Memory B cell (primary cell): ENCODE measurements around the gene TLE4.
A peak's percentile ranks its signal among the peaks of the same experiment; 100 is the strongest.
"Not testable (repeated sequence)": the region's sequence is repeated elsewhere in the genome, so short reads cannot be mapped to it uniquely, and the experiment has no call there.

ENCODE experiments used
- ATAC-seq: fragments of 150-1000 bp; cut with Tn5 transposase; 2 replicates; pipeline ENCODE4 v1.10.0; 2021; ENCODE audit warnings: low read depth, mild to moderate bottlenecking, moderate library complexity
- DNase-seq, 2 donors: peaks; one replicate each; pipeline ENCODE4 v3.0.0; 2022; ENCODE audit warnings: low spot score in 2 of 2
- H3K27ac Mint-ChIP-seq: one replicate; pipeline ENCODE4 v1.8.0; 2022; ENCODE audit warnings: mild to moderate bottlenecking, moderate library complexity, mixed read lengths
- H3K27me3 Mint-ChIP-seq: one replicate; pipeline ENCODE4 v1.8.0; 2022; ENCODE audit warnings: mixed read lengths
- H3K36me3 Mint-ChIP-seq: one replicate; pipeline ENCODE4 v1.8.0; 2022; ENCODE audit warnings: mild to moderate bottlenecking, mixed read lengths
- H3K4me1 Mint-ChIP-seq: one replicate; pipeline ENCODE4 v1.8.0; 2022; ENCODE audit warnings: mixed read lengths
- H3K4me3 Mint-ChIP-seq: one replicate; pipeline ENCODE4 v1.8.0; 2022; ENCODE audit warnings: mild to moderate bottlenecking, moderate library complexity, mixed read lengths
- H3K9me3 Mint-ChIP-seq: one replicate; pipeline ENCODE4 v1.8.0; 2022; ENCODE audit warnings: mixed read lengths

The TLE4 gene

GRCh38 chr9:79621916-79622575, 50.3 kb downstream of the TLE4 start:
- DNase-seq (no peak), ATAC-seq (no peak)
- H3K4me1 Mint-ChIP-seq = peaks cover 25% of the 10 kb centered on the region
- peaks cover 3% of the 10 kb centered on the region for H3K36me3 Mint-ChIP-seq
- no peak overlapping the region for H3K4me3 Mint-ChIP-seq
- no peaks in the 10 kb centered on the region for H3K27me3 Mint-ChIP-seq
- no peak overlapping the region for H3K27ac Mint-ChIP-seq
- H3K9me3 Mint-ChIP-seq = peaks cover 1% of the 10 kb centered on the region

- Mint-ChIP-seq H3K4me3 (peak overlapping the region; percentile 62), H3K9me3 (peaks cover 1% of the 10 kb centered on the region), H3K4me1 (peaks cover 25% of the 10 kb centered on the region), H3K27ac (peak overlapping the region; percentile 4), H3K36me3 (peaks cover 13% of the 10 kb centered on the region), H3K27me3 (no peaks in the 10 kb centered on the region)
- ATAC-seq = peak; percentile 91
- DNase-seq = peak in 1 of 2 donors; percentile 18
Observed at GRCh38 chr9:79623799-79624721, 52.3 kb downstream of the TLE4 start.

- Mint-ChIP-seq H3K36me3 (peaks cover 21% of the 10 kb centered on the region), H3K27ac (peak overlapping the region; percentile 31), H3K9me3 (no peaks in the 10 kb centered on the region), H3K4me3 (no peak overlapping the region), H3K27me3 (no peaks in the 10 kb centered on the region), H3K4me1 (peaks cover 4% of the 10 kb centered on the region)
- DNase-seq (no peak), ATAC-seq (no peak)
Observed at GRCh38 chr9:79629721-79630120, 58.0 kb downstream of the TLE4 start.

GRCh38 chr9:79630521-79631403, 59.0 kb downstream of the TLE4 start:
- H3K27ac Mint-ChIP-seq = no peak overlapping the region
- H3K4me3 Mint-ChIP-seq = no peak overlapping the region
- H3K9me3 Mint-ChIP-seq = no peaks in the 10 kb centered on the region
- DNase-seq = no peak
- H3K4me1 Mint-ChIP-seq = peaks cover 6% of the 10 kb centered on the region
- H3K27me3 Mint-ChIP-seq = no peaks in the 10 kb centered on the region
- H3K36me3 Mint-ChIP-seq = peaks cover 24% of the 10 kb centered on the region
- no peak for ATAC-seq

- ATAC-seq = no peak
- Mint-ChIP-seq H3K4me3 (no peak overlapping the region), H3K4me1 (peaks cover 10% of the 10 kb centered on the region)
Observed at GRCh38 chr9:79632060-79632459, 60.3 kb downstream of the TLE4 start.

GRCh38 chr9:79632705-79633104, 60.9 kb downstream of the TLE4 start:
- H3K4me1 Mint-ChIP-seq = peaks cover 12% of the 10 kb centered on the region
- H3K4me3 Mint-ChIP-seq = no peak overlapping the region
- no peak for ATAC-seq
- peaks cover 34% of the 10 kb centered on the region for H3K36me3 Mint-ChIP-seq
- no peaks in the 10 kb centered on the region for H3K27me3 Mint-ChIP-seq
- H3K27ac Mint-ChIP-seq = peak overlapping the region; percentile 39
- DNase-seq = no peak
- peaks cover 2% of the 10 kb centered on the region for H3K9me3 Mint-ChIP-seq

More at GRCh38 chr9:79632060-79632459, 60.3 kb downstream of the TLE4 start:
- no peaks in the 10 kb centered on the region for H3K27me3 Mint-ChIP-seq
- H3K36me3 Mint-ChIP-seq = peaks cover 30% of the 10 kb centered on the region
- DNase-seq = no peak
- H3K9me3 Mint-ChIP-seq = no peaks in the 10 kb centered on the region
- H3K27ac Mint-ChIP-seq = peak overlapping the region; percentile 39

- H3K36me3 Mint-ChIP-seq = peaks cover 33% of the 10 kb centered on the region
- H3K9me3 Mint-ChIP-seq = peaks cover 2% of the 10 kb centered on the region
- H3K27me3 Mint-ChIP-seq = no peaks in the 10 kb centered on the region
- H3K27ac Mint-ChIP-seq = peak overlapping the region; percentile 21
- H3K4me3 Mint-ChIP-seq = no peak overlapping the region
- DNase-seq = no peak
- H3K4me1 Mint-ChIP-seq = peaks cover 13% of the 10 kb centered on the region
- no peak for ATAC-seq
Observed at GRCh38 chr9:79633558-79633957, 61.8 kb downstream of the TLE4 start.

GRCh38 chr9:79637177-79637925, 65.6 kb downstream of the TLE4 start:
- no peaks in the 10 kb centered on the region for H3K27me3 Mint-ChIP-seq
- peaks cover 48% of the 10 kb centered on the region for H3K36me3 Mint-ChIP-seq
- H3K27ac Mint-ChIP-seq = no peak overlapping the region
- peaks cover 4% of the 10 kb centered on the region for H3K9me3 Mint-ChIP-seq
- no peak overlapping the region for H3K4me3 Mint-ChIP-seq
- no peak for DNase-seq
- H3K4me1 Mint-ChIP-seq = peaks cover 17% of the 10 kb centered on the region
- ATAC-seq = no peak

- peaks cover 5% of the 10 kb centered on the region for H3K9me3 Mint-ChIP-seq
- peaks cover 14% of the 10 kb centered on the region for H3K4me1 Mint-ChIP-seq
- no peak for DNase-seq
- H3K36me3 Mint-ChIP-seq = peaks cover 54% of the 10 kb centered on the region
- no peak overlapping the region for H3K4me3 Mint-ChIP-seq
- ATAC-seq = no peak
- H3K27ac Mint-ChIP-seq = no peak overlapping the region
- H3K27me3 Mint-ChIP-seq = no peaks in the 10 kb centered on the region
Observed at GRCh38 chr9:79638806-79639205, 67.0 kb downstream of the TLE4 start.

GRCh38 chr9:79639354-79639753, 67.6 kb downstream of the TLE4 start:
- Mint-ChIP-seq H3K4me1 (peaks cover 14% of the 10 kb centered on the region), H3K27me3 (no peaks in the 10 kb centered on the region), H3K9me3 (peaks cover 7% of the 10 kb centered on the region), H3K36me3 (peaks cover 60% of the 10 kb centered on the region), H3K4me3 (no peak overlapping the region), H3K27ac (no peak overlapping the region)
- no peak for DNase-seq
- no peak for ATAC-seq

- H3K4me3 Mint-ChIP-seq, H3K27ac Mint-ChIP-seq: not testable (repeated sequence)
Observed at GRCh38 chr9:79640067-79640466, 68.3 kb downstream of the TLE4 start.

GRCh38 chr9:79641070-79641469, 69.3 kb downstream of the TLE4 start:
- DNase-seq (no peak), ATAC-seq (no peak)
- no peak overlapping the region for H3K4me3 Mint-ChIP-seq
- no peaks in the 10 kb centered on the region for H3K27me3 Mint-ChIP-seq
- H3K9me3 Mint-ChIP-seq = peaks cover 9% of the 10 kb centered on the region
- peaks cover 61% of the 10 kb centered on the region for H3K36me3 Mint-ChIP-seq
- H3K27ac Mint-ChIP-seq = no peak overlapping the region
- peaks cover 11% of the 10 kb centered on the region for H3K4me1 Mint-ChIP-seq

More at GRCh38 chr9:79640067-79640466, 68.3 kb downstream of the TLE4 start:
- H3K27me3 Mint-ChIP-seq, H3K9me3 Mint-ChIP-seq, DNase-seq, ATAC-seq: not testable (repeated sequence)
- Mint-ChIP-seq H3K4me1 (peaks cover 14% of the 10 kb centered on the region), H3K36me3 (peaks cover 65% of the 10 kb centered on the region)

GRCh38 chr9:79642671-79643070, 70.9 kb downstream of the TLE4 start:
- Mint-ChIP-seq H3K4me3 (no peak overlapping the region), H3K36me3 (peaks cover 51% of the 10 kb centered on the region), H3K4me1 (peaks cover 5% of the 10 kb centered on the region), H3K9me3 (peaks cover 7% of the 10 kb centered on the region), H3K27me3 (no peaks in the 10 kb centered on the region), H3K27ac (no peak overlapping the region)
- DNase-seq (no peak), ATAC-seq (no peak)
